HG03066 (cell line): ENCODE measurements around the gene AHDC1.
"Not testable (repeated sequence)": the region's sequence is repeated elsewhere in the genome, so short reads cannot be mapped to it uniquely, and the experiment has no call there.

Experiments used
- ATAC-seq: cut with Tn5 transposase; IDR thresholded peaks from one replicate; pipeline ENCODE4 v1.9.1; 2021; ENCODE audit warnings: low read depth; ENCODE audit not compliant: unreplicated experiment

AHDC1 gene

DNA sequence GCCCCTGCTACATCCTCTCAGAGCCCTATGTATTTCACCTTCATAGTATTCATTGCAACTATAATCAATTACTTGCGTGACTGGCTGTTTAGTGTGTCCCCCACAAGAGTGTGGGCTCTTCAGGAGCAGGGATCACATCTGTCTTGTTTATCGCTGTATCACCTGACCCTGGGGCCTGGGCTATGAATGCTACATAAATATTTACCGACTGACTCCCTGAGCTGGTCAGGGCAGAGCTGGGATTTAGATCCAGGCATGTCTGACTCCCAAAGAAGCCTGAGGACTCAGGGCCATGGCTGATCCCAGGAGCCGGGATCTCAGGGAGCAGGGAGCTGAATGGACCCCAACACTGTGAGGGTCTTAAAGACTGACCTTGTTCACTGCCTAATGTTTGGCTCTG, 49.7 kb downstream of the AHDC1 start:
- no peak for ATAC-seq

- not testable (repeated sequence) for ATAC-seq
Measured at GRCh38 chr1:27553823-27554222, 50.1 kb downstream of the AHDC1 start.

GRCh38 chr1:27552911-27553420, 51.0 kb downstream of the AHDC1 start:
- no peak for ATAC-seq

GRCh38 chr1:27551953-27552312, 52.0 kb downstream of the AHDC1 start:
- no peak for ATAC-seq

GRCh38 chr1:27551170-27551952, 52.6 kb downstream of the AHDC1 start:
- no peak for ATAC-seq

DNA sequence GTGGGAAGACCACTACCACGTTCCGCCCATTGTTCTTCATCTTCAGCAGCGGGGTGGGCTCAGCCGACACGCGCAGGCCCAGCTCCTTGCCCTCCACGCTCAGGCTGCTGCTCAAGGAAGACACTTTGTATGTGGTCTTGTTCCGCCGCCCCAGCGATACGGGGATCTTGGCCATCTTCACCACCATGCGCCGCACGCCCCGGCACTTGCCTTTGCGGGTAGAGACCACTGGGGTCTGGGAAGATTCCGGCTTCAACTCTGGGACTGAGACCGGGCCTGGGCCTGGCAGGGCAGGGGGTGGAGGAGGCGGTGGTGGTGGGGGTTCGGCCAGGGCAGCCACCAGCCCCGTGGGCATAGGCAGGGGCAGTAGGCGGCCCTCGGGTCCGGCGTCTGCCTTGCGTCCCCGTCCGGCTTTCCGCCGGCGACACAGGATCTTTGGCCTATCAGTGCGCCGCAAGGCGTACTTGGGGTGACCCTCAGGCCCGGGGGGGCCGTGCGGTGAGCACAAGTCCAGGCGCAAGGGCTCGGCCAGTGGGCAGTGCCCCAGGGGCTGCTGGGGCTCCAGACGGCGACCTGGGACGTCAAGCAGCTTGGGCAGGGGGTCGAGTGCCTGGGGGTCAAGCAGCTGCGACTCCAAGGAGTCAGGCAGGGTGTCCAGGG, 53.3 kb downstream of the AHDC1 start:
- no peak for ATAC-seq

GRCh38 chr1:27549807-27550408, 54.0 kb downstream of the AHDC1 start:
- no peak for ATAC-seq

- no peak for ATAC-seq
Measured at GRCh38 chr1:27548858-27549719, 54.9 kb downstream of the AHDC1 start.

DNA sequence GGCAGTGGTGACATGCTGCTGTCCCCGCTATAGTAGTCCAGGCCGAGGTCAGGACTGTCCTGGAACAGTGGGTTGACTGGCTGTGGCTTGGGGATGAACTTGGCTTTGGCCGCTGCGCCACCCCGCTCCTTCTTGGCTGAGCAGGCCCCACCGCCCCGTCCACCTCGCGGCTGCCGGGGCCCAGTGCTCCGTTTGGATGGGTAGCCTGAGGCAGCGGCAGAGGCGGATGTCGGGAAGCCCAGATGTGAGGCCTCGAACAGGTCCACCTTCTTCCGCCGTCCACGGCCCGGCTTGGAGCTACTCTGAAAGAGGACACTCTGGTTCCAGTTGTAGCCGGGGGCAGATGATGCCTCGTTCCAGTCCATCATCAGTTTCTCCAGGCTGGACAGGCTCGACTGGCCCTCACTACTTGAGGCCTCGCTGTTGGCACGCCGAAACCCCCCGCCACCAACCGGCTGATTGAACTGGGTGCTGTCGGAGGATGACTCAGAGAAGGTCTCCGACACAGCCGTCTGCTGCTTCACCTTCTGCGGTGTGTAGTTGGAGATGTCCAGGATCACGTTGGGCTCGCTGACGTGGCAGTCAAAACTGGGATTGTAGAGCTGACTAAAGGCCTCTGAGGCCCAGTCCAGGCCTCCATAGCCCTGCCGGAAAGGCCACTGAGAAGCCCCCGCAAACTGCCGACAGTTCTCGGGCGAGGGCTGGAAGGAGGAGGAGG, 55.6 kb downstream of the AHDC1 start:
- ATAC-seq: no peak

DNA sequence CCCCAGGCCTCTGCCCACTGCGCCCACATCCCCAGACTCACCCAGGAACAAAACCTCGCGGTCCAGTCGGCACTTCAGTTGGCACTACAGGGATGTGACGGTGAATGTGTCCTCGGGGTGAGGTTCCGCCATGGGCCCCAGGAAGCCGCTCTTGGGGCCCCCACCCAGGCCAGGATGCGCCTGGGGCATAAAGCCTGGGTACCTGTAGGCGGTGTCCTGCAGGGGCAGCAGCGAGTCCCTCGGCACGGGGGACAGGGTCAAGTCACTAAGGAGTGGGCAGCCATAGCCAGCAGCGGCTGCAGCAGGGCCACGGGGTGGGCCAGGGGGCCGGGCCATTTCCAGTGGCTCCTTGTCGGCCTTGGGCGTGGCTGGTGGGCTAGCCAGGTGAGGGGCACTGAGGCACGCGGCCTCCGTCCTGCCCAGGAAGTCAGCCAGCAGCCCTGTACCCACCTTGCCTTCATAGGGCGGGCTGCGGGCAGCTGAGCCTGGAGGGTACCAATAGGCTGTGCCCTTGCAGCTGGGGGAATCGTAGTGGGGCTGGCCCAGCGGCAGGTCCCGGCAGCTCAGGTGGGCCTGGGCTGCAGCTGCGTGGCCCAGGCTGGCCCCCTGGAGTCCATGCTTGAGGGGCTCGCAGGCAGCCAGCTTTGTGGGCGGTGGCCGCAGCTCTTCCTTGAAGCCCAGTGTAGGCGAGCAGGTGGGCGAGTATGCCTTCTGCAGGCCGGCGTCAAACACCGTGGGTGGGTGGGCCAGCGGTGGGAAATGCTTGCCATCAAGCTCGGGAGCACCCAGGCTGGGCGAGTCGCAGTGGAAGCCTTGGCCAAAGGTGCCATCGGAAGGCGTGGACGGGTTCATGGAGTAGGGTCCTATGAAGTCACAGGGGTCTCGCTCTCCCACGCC, 56.5 kb downstream of the AHDC1 start:
- ATAC-seq: no peak

- no peak for ATAC-seq
Measured at GRCh38 chr1:27545876-27546275, 58.1 kb downstream of the AHDC1 start.

DNA sequence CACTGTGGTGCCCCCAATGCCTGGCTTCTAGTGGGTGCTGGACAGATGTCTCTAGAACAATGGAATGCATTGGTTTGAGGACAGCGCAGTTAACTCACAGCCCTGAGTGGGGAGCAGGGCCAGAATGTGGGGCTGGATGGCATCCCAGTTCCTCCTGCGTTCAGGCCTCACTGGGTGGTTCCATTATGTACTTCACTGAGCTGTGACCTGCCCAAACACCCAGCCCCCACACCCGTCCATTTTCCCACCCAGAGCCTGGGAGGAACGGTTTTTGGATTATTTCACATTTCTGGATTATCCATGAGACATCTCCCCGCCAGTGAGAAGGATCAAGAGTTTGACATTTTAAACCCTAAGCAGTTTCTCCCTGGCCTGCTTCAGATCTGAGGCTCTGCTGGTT, 58.7 kb downstream of the AHDC1 start:
- no peak for ATAC-seq

DNA sequence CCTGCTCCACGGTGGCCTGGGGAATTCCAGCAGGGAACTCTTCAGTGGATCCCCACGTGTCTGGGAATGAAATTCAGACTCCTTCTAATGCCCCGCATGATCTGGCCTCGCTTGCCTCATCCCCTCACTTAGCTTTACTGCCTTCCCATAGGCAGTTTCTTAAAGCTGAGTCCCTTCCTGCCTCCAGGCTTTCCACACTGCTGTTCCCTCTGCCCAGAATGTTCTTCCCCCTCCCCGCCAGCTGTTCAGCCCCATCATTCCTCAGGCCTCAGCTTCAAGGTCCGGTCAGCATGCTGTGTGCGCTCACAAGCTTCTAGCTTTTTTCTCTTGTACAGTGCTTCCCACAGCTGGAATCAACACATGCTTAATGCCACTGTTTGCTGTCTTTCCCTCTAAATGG, 59.1 kb downstream of the AHDC1 start:
- ATAC-seq: no peak

GRCh38 chr1:27543284-27543683, 60.7 kb downstream of the AHDC1 start:
- ATAC-seq: no peak

DNA sequence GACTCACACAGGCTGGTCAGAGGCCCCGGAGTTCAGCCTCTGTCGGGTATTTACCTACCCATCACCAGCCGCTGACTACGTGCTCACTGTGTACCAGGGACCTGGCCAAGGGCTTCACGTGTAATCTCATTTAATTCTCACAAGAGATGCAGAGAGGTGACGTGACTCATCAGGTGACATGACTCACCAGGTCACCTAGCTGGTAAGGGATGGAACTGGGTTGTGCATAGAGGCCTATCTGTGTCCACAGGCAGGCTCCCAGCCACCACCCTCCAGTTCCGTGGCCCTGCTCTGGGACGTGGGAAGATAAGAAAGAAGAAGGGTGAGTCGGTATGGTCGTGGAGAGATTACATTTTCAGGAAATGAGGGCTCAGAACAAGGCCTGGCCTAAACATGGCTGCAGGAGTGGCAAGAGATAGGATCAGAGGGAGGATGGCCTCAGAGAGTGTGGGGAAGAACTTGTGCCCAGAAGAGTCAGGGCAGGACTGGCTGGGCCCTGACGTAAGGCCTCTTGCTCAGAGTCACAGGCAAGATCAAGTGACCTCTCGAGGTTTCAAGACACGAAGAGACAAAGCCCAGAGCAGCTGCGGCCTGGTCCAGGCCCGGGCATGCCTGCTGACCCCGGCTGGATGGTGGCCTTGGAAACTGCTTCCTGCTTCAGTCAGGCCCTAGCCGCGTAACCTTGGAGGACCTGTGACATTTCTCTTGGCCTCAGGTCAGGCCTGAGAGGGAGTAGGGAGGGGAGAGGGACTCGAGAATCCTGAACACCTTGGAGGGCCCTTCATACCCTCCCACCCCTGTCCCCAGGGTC, 61.3 kb downstream of the AHDC1 start:
- ATAC-seq: no peak

DNA sequence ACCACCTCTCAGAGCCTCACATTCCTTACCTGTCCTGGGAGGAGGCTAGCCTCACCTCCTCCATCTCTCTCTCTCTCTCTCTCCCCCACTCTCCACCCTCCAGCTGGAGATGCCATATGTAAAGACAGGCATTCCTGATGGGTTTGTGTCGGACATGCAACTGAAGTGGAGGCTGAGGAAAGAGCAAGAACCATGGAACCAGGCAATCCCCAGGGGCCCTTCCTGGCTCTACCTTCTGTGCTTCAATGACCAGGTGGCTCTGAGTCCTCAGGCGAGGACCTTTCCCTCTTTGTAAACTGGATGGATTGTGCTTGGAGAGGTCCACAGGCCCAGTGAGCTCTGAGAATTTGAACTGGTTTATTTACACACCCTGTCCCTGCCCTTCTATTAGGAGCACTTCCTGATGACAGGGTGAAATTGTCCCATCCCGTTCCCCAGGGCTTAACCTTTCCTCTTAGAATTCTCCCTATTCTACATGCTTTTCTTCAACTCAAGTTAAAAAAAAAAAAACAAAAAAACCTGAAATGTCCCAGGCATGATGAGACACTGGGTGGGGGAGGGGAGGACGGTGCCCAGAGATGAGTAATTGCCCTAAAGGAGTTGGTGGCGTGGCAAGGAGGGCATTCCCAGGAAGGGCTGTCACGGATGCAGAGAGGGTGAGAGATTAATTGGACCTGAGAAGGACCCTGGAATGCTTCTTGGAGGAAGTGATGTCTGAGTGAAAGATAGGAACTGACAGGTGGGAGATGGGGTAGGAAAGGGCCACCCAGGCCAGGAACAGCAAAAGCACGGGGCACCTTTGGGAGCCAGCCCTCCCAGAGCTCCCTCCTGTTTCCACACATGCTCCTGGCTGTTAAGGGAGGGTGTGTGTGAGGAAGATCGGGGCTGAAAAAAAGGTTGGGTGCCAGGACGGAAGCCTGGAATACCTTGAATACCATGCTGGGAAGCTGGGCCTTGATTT, 63.8 kb downstream of the AHDC1 start:
- no peak for ATAC-seq

DNA sequence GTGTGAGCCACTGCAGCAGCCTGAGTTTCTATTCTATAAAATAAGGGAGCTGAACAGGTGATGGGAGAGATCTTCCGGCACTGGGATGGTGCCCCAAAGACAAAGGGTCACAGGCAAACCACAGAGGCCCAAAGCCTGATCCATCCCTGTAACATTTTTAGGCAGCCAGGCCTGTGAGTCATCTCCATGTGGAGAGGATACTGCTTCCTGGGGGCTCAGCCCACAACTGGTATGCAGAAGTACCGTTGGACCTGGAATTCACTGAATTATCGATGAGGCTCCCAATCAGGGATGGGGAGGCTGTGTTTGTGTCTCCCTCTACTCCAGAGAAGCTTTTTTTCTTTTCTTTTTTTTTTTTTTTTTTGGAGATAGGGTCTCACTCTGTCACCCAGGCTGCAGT, 65.2 kb downstream of the AHDC1 start:
- ATAC-seq: no peak
